T-helper 1 cell (primary cell): Measurements from ENCODE around the gene MYLK4.
A peak's percentile ranks its signal among the peaks of the same experiment; 100 is the strongest.

Experiments used
- DNase-seq, 5 donors: peaks; one replicate each; pipeline ENCODE4 v3.0.0-alpha.2; 2012 to 2020

The MYLK4 gene

DNA sequence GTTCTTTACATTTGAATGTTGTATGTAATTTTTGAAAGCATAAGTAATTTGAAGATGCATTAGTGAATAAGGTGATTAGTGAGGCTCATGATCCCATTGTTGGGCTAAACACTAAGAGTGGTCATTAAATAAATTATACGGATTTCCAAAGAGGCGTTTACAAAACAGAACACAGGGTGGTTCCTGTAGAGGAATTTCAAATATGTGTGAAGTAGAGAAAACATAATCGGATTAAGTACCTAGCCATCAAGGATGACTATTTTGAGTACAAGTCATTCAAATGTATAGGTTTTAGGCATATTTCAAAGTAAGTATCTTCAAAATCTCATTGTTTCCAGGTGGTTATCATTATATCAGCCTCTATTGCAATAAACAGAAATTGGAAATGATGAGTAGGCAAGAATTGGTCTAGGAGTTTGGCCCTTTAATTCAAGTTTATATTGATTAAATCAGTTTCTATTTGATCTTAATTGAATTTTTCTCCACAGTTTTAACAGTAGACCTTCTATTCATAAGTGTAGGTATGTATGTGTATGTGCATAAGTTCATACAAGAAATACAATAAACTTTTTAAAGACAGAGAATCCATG lies 94.8 kb downstream of the MYLK4 start:
- no peak for DNase-seq

DNA sequence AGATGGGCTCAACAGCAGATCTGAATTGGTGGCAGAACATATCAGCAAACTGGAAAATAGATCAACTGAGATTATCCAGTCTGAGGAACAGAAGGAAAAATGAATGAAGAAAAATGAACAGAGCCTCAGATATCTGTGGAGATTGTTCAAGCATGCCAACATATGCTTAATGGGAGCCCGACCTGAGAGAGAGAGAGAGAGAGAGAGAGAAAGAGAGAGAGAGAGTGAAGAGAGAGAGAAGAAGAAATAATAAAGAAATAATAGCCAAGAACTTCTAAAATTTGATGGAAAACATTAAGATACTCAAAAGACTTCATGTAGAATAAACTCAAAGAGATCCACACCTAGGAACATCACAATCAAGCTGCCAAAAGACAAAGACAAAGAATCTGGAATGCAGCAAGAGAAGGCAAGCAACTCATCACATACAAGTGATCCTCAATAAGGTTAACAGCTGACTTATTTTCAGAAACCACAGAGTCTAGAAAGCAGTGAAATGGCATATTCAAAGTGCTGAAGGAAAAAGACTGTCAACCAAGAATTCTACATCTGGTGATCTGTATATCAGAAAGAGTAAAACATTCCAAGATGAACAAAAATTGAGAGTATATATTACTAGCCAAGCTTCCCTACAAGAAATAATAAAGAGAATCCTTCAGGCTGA lies 97.2 kb downstream of the MYLK4 start:
- DNase-seq, result no peak

DNA sequence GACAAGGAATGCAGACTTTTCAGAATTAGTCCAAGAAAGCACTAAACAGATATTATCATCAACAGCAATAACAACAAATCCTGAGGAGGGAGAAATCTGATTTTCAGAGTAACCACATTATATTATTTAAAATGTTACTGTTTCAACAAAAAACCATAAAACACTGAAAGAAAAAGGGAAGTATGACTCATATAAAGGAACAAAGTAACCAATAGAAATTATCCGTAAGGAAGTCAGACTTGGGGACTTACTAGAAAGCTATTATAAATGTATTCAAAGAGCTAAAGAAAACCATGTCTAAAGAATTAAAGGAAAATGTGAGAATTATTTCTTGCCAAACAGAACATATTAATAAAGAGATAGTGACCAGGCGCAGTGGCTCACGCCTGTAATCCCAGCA lies 98.1 kb downstream of the MYLK4 start:
- DNase-seq, result no peak

DNA sequence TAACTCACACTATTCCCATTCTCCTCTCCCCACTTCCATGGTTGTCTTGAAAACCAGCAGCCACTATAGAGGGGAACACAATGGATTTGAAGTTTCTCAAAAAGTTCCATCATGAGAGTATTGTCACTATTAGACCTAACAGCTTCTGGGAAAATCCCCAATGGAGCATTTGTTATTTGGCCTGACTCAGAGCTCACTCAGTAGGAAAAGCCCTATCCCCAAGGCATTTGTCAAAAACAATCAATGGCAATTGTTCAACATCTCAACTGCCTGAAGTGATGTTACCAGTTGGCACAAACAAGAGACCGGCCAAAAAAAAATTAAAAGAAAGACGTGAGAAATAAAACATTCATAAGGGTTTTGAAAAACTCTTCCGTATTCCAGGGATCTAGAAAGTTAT lies 98.8 kb downstream of the MYLK4 start:
- DNase-seq, result no peak

DNA sequence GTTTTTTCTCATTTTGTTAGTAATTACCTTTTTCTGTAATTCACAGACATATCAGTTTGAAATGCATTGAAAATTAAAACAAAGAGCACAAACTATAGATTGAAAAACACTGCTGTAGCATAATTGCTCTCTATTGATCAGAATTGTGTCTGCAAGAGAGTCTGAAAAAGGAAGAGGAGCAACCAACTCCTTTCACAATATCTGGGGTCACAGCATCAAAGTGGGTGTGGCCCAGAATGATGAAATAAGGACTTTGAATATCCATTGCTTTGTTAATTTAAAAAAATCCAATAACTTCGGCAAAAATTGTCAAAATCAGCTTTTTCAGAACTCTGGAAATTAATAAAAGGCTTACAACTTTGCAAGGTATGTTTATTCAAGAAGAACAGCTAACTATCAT lies 99.2 kb downstream of the MYLK4 start:
- no peak for DNase-seq

DNA sequence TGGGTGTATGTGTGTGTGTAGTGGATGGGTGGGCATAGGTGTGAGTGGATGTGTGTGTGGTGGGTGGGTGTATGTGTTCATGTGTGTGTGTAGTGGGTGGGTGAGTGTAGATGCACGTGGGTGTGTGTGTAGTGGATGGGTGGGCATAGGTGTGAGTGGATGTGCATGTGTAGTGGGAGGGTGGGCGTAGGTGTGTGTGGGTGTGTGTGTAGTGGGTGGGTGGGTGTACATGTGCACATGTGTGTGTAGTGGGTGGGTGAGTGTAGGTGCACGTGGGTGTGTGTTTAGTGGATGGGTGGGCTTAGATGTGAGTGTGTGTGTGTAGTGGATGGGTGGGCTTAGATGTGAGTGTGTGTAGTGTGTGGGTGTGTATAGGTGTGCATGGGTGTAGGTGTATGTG lies 104.4 kb downstream of the MYLK4 start:
- DNase-seq, result no peak

DNA sequence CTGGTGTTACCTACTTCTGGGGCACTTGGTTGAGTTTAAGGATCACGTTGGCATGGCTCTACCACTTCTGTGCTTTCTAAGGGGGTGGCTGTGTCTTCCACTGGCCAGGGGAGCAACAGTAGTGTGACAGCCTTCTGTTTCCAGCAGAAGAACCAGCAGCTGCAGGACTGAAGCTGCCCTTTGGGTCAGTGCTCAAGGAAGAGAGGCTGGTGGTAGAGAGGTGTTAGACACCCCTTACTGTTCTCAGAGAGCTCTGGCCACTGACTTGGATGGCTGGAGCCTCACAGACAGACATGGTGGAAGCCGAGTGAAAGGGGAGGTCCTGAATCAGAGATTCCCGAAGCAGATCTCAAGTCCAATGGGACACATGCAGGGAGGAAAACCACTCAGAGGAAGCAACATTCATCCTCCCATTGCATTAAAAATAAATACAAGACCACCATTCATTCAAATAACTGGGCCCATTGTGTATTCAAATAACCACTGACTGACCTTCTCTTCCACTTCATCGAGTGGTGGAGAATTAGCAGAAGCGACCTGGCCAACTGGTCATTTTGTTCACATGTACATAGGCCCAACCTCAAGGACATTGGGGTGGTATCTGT lies 106.7 kb downstream of the MYLK4 start:
- DNase-seq, result no peak

DNA sequence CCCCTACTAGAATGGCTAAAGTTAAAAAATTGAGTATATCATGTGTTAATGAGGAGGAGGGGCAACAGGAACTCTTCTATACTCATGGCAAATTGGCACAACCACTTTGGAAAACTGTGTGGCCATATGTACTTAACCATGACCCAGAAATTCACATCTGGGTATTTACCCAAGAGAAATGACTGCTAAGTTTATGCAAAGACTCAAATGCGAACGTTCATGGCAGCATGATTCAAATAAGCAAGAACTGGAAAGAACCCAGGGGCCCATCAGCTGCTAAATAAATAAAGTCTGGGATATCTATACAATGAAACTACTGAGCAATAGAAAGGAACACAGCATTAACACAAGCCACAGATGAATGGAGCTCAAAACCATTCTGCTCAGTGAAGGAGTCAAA lies 107.6 kb downstream of the MYLK4 start:
- no peak for DNase-seq

DNA sequence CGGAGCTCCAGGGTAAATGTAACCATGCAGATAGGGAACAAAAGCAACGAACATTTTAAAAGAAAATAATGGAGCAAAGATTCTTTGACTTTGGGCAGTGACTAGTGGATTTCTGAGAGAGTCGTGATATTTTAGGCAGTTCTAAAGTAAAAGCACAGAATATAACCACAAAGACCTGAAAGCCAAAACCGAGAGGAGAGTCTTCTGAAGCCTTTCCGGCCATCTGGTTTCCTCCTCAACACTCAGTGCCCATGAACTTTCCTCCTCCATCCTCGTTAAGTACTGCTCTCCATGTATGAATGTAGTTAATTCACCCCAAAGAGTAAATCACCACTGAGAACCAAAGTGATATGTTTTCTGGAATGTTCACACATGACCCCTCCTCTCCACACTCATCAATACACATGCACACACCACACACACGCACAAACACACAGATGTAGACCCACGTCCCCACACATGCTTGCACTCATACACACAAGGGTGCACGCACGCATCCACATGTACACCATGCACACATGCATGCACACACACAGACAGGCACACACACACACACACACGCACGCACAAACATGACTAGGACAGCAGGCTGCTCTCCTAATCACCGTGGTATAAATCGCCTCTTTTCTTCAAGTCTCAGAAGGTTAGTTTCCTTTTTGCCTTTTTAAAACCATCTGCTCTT lies 109.5 kb downstream of the MYLK4 start:
- DNase-seq, result no peak

DNA sequence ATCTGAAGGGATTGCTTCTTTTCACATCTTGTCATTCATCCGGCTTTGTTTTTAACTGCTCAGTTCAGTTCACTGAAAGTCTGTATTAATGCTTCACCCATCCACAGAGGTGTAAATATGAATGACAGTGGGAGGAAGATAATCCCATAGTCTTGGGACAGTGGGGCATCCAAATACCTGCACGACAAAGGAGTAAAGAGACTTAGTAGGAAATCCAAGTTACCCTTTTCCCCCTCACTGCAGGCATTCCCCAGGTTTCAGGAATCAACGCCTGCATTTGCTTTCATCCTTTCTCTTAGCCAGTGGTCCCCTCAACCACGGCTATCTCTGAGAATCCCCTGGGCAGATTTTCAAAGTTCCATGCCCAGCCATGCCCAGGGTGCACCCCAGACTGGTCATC lies 110.2 kb downstream of the MYLK4 start:
- DNase-seq, result no peak

DNA sequence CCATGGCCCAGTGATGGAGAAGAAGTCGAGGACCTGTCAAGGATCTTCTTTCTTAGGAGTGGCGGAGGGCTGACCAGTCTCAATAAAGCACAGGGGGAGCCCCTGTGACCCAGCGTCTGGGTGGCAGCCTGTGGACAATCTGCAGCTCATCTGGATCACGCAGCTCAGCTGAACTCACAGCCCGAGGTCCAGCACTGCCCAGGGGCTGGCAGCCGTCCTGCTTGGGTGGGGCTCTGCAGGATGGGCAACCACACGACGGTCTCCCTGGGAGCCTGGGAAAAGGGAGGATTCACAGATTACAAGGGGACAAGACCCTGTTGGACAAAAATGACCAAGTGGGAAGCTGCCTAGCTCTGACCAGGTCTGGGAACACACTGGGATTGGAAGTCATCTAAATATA lies 110.8 kb downstream of the MYLK4 start:
- DNase-seq, result no peak

DNA sequence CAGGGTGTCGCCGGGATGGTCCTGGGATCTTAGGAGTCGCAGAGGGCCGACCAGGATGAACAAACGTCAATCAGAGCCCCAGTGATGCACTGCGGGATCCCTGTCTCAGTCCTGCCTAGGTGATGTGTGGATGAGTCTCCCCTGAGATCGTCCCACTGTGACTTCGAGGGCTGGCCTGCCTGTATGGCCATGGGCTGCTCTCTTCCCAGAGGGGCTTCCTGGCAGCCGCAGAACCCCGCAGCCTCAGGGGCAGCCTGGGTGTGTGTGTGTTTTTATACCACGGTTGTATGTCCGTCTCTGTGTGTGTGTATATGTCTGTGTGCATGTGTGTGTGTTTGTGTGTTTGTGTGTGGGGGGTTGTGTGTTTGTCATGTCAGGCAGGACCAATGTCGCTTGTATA lies 111.6 kb downstream of the MYLK4 start:
- no peak for DNase-seq

DNA sequence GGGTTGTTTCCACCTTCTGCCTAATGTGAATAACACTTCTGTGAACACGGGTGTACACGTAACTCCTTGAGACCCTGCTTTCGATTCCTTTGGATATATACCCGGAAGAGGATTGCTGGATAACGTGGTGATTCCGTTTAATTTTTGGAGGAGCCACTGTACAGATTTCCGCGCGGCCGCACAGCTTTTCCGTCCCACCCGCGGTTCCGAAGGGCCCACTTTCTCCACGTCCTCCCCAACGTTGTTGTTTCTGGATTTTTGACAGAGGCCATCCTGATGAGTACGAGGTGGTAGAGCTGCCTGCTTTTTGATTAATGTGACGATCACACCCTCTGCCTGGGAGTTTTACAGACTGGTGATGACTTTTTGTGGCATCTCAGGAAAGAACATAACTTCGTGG lies 114.0 kb downstream of the MYLK4 start:
- DNase-seq, result no peak

DNA sequence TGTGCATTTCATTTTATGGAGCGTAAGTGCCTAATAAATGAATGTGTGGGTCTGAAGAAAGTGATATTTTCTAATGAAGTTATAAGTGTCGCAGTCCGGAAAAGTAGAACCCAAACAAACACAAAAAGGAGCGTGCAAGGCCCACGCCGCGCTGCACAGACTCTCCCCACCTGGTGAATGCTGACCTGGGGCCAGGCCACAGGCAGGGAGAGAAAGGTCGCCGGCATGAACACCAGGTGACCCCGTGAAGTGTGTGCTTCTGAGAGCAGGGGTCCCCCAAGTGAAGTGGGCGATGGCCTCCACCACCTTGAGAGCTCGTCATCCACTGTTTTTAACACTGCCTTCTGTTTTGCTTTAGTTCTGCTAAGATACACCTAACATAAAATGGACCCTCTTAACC lies 114.8 kb downstream of the MYLK4 start:
- DNase-seq, result no peak

DNA sequence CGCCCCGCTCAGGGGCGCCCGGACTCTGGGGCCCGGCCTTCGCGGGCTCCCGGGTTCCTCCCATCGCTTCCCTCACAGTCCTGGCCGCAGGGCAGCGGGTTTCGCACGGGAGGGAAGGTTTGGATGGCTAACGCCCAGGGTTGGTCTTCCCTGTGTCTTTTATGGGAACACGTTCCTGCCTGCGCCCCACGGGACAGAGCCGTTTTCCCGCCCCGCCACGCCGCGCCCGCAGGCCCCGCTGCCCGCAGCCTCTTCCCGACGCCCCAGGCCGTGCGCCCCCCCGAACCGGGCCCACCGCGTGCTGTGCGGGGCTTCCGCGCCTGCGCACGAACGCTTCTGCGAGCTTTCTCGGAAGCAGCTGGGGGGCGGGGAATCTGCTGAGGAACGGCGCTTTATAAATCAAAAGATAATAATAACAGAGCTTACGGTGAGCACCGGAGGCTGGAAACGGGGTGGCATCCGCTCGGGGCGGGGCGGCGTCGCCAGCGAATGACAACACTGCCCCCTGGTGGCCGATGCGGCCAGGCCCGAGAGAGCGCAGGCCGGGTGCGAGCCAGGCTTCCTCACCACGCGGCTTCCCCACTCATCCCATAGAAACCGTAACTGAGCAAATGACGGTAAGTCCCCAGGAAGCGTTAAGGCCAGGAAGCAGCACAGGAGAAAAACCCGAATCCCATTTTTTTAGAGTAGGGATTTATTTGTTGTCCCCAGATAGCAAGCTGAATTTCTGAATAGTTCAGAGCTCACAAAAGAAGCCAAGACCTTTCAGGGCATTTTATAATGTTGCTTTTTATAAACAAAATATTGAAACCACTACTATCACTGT lies 116.4 kb downstream of the MYLK4 start:
- peak; percentile 40 to 75 (median 71) for DNase-seq

DNA sequence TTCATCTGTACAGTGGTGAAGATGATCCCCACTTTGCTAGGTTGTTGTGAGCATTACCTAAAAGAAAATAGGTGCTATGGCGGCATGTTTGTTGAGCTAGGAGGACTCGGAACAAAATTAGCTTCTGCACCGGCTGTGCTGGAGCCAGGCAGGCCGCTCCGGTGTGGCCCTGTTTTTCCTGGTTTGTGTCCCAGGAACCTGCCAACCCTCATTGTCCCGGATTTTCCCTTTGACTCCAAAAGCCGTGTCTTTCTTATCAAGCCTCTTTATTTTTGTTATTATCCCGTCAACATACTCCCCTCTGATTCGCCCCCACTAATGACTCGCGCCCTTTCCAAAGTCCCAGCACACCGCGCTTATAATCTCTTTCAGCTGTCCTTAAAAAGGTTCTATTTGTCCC lies 117.0 kb downstream of the MYLK4 start:
- no peak for DNase-seq

DNA sequence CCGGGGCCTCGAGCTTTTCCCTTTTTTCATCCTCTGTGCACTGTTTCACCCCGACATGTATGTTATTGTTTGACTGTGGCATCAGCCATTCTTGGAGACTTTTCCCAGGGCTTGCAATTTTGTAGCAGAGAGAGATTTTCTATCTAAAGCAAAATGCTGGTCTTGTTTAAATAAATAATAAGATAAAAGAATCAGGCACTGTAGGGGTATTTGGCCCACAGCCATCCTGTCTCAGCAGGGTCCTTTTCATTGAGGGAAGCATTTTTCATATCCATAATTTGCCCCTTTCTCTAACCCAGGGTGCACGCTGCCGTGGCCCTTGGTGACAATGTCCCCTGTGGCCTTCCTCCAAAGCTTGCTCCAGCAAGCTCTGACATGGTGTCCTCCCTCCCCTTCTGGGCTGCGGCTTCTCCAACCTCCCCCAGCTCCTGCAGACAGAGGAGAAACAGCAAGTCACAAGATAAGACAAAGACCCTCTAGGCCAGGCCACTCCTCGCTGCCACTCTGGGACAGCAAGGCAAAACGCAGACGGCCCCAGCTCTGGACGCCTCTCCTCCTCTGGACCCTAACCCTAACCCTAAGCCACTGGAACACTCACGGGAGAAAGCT lies 117.6 kb downstream of the MYLK4 start:
- DNase-seq, result no peak

DNA sequence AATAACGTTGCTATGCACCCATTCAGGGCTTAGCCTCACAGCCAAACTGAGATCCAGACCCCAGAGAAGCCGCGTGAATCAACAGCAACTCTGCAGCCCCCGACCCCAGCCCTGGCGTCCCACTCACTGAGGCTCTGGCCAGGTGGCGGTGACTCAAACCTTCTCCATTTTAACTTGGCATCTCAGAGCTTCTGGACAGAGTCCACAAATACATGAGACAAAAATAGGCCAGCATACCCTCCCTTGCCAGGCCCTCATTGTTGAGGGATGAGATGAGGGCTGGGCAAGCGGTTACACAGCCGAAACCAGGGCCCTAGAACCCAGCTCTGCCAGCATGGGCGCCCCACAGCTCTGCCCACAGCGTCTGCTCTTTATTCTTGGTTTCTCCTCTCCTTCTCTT lies 118.4 kb downstream of the MYLK4 start:
- DNase-seq, result no peak

DNA sequence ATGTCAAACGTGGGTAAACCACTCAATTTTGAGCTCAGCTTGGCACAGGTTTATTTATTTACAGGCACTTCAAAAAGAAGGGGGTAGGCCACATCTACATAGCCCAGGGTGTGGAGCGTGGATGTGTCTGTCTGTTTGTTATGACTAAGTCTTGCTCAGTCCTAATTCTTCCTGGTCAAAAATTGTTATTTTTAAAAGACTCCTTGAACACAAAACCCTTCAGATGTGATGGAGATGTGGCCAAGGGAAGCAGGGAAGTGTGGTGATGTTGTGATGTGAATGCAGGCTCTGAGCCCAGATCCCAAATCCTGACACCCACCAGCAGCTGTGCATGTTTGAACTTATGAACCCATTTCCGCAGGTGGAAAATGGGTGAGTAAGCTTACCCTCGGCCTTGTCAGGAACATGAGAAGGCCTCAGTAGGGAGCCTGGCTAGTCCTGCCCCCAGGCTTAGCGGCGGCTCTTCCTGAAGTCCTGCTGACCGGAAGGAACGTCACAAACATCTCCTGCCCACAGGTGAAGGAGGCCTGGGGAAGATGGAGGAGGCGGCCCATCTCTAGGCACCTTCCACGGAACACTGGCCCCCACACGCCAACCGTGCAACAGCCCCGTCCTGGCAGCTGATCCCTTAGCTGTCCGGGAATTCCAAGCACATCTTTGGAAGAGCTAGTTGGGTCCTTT lies 119.7 kb downstream of the MYLK4 start:
- DNase-seq, result no peak

DNA sequence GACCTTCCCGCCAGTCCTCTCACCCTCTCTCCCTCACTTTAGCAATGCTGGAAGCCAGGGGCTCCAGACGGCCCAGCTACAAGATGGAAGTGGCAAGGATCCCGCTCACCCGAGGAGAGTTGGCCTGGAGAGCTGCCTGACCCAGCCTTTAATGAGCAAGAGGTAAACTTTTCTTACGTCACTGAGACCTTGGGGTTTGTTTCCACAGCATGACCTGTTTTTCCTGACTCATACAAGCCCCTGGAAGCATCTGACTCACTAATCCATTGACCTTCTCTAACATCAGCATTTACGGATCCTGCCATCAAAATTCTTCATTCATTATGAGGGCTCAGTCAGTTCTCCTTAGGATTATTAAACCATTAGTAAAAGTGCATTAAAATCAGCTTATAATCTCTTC lies 120.4 kb downstream of the MYLK4 start:
- DNase-seq, result no peak

DNA sequence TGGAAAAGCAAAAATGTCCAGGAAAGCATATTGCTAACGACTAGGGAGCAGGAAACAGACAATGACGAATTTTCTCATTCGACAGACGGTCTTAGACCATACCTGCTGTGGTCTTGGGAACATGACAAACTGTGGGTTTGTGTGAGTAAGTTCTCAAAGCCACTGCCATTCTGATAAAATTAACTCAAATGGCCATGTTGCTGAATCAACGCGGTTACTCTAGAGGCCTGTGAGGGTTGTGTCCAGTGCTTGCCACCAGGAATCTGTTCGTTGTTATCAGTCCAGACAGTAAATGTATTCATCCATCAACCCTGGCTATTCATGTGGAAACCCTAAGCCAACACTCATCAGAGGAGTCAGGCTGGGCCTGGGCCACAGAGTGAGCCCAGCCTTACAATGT lies 124.3 kb downstream of the MYLK4 start:
- DNase-seq, result no peak

DNA sequence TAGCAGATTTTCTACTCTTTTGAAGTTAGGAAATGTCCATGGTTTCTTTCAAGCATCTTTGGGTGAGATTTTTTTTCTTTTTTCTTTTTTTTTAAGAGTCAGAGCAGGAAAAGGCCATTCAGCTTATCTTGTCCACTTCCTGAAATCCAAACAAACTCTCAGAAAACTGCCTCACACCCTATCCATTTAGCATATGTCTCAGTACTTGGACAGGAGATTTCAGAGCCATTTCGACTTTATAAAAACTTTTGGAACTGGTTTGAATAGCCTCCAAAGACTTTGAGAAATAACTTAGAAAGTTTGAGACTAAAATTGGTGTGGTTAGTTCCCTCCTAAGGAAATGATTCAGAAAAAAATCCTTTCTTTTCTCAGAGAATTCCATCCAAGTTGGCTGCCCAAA lies 125.1 kb downstream of the MYLK4 start:
- no peak for DNase-seq
